Activated CD4-positive, alpha-beta memory T cell treated with anti-CD3 and anti-CD28 coated beads for 36 hours (primary cell): ENCODE results near the gene RAD18. TPM values are rescaled to one million over a fixed set of nuclear protein-coding genes. Genes with fewer than 3 reads are reported as not detected.

Experiments
- CTCF ChIA-PET: fragments of 350-600 bp; sonication (Branson Sonifier 250); formaldehyde crosslinking; loops from one replicate; lab custom pipeline; 2021; ENCODE audit warnings: antibody characterized with exemption, inconsistent platforms; lab: Charles Lee
- POLR2A ChIA-PET: fragments of 350-600 bp; sonication (Branson Sonifier 250); formaldehyde crosslinking; loops from one replicate; lab custom pipeline; 2021; ENCODE audit warnings: antibody characterized with exemption; lab: Charles Lee
- DNase-seq: peaks from one replicate; pipeline ENCODE4 v3.0.0-alpha.2; 2020
- H3K27ac Mint-ChIP-seq: one replicate; pipeline ENCODE4 v1.8.0; 2021; ENCODE audit warnings: mixed read lengths
- H3K27me3 Mint-ChIP-seq: one replicate; pipeline ENCODE4 v1.8.0; 2021; ENCODE audit warnings: mixed read lengths
- H3K36me3 Mint-ChIP-seq: one replicate; pipeline ENCODE4 v1.8.0; 2021; ENCODE audit warnings: mixed read lengths
- H3K4me1 Mint-ChIP-seq: one replicate; pipeline ENCODE4 v1.8.0; 2021; ENCODE audit warnings: low read depth, mixed read lengths
- H3K4me3 Mint-ChIP-seq: one replicate; pipeline ENCODE4 v1.8.0; 2021; ENCODE audit warnings: mild to moderate bottlenecking, mixed read lengths
- H3K9me3 Mint-ChIP-seq: one replicate; pipeline ENCODE4 v1.8.0; 2021; ENCODE audit warnings: mixed read lengths
- intact Hi-C: fragments of 100-400 bp; cut with micrococcal nuclease; formaldehyde crosslinking; loops from one replicate; pipeline ENCODE4 v1.15.1; 2023
- total RNA-seq, 2 experiments: library from RNA; stranded (reverse); gene quantifications; one replicate each; pipeline ENCODE4 v1.2.3, GENCODE V29; 2021

The RAD18 gene
- total RNA-seq, 2 experiments from 2014 or later: 38.1 to 41.9 TPM

GRCh38 chr3:8869613-8870012 lies 93.7 kb downstream of the RAD18 start:
- H3K4me3 Mint-ChIP-seq: no peak overlapping the region
- no peaks in the 10 kb centered on the region for H3K9me3 Mint-ChIP-seq
- H3K27me3 Mint-ChIP-seq: no peaks in the 10 kb centered on the region
- no peak for DNase-seq
- CTCF ChIA-PET: no interaction called here
- POLR2A ChIA-PET: no interaction called here
- H3K27ac Mint-ChIP-seq: no peak overlapping the region
- no peaks in the 10 kb centered on the region for H3K4me1 Mint-ChIP-seq
- no peaks in the 10 kb centered on the region for H3K36me3 Mint-ChIP-seq
- intact Hi-C loops: no loop called here

DNA sequence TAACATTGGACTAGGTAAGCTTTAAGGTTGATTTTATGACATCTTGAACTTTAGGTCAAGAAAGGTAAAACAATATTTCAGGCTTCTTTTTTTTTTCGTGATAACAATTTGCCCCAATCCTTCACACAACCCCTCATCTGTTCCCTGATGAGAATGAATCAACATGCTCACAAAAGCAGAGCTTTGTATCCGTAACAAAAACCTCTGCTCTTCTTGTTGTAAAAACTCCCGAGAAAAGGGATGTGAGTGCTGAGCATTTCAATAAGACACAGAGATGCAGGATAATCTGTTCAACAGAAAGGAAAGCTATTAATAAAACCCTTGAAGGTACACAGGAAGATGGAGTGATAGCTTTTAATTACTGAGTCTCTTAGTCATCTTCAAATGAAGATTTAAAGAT lies 94.3 kb downstream of the RAD18 start:
- H3K4me3 Mint-ChIP-seq: no peak overlapping the region
- intact Hi-C loops: no loop called here
- H3K4me1 Mint-ChIP-seq: no peaks in the 10 kb centered on the region
- no peak overlapping the region for H3K27ac Mint-ChIP-seq
- no peak for DNase-seq
- no peaks in the 10 kb centered on the region for H3K27me3 Mint-ChIP-seq
- H3K9me3 Mint-ChIP-seq: no peaks in the 10 kb centered on the region
- ChIA-PET CTCF (no interaction called here), POLR2A (no interaction called here)
- H3K36me3 Mint-ChIP-seq: peaks cover 2% of the 10 kb centered on the region

DNA sequence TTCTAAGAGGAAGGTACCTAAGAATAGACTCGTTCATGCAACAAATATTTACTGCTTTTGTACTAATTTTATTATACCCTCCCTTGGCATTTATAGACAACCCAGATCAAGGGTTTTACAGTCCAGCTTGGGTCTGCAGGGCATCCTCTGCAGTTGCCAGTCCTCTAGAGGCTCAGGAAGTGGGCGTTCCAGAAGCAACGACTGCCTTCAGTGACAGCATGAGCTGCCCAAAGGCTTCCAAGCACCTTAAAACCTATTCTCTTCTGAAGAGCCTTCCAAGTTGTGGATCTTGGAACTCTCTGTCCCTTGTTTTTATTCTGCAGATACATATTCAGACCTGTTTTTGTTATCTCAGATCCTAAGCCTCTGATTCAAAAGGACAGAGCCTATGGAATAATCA lies 95.6 kb downstream of the RAD18 start:
- H3K36me3 Mint-ChIP-seq: peaks cover 2% of the 10 kb centered on the region
- CTCF ChIA-PET: no interaction called here
- H3K27me3 Mint-ChIP-seq: no peaks in the 10 kb centered on the region
- no peaks in the 10 kb centered on the region for H3K9me3 Mint-ChIP-seq
- no peaks in the 10 kb centered on the region for H3K4me1 Mint-ChIP-seq
- intact Hi-C loops: no loop called here
- no peak for DNase-seq
- POLR2A ChIA-PET: no interaction called here
- H3K27ac Mint-ChIP-seq: no peak overlapping the region
- H3K4me3 Mint-ChIP-seq: no peak overlapping the region

DNA sequence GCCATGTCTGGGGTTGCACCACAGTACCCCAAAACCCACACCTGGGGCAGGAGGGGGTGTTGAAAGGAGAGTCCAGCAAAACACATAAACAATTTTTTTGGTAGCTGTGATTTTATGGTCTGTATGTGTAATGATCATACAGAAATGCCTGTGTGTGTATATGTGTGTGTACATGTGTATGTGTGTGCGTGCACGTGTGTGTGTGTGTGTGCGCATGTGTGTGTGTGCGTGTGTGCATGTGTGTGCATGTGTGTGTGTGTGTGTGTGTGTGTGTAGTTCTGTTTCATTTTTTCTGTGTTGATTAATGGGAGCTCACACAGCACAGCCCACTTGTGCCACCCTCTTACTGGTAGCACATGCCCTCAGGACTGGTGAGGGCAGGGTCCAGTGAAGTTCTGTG lies 97.6 kb downstream of the RAD18 start:
- Mint-ChIP-seq H3K4me3 (no peak overlapping the region), H3K27me3 (no peaks in the 10 kb centered on the region), H3K36me3 (peaks cover 2% of the 10 kb centered on the region), H3K27ac (no peak overlapping the region), H3K4me1 (no peaks in the 10 kb centered on the region), H3K9me3 (no peaks in the 10 kb centered on the region)
- intact Hi-C loops: no loop called here
- ChIA-PET POLR2A (no interaction called here), CTCF (no interaction called here)
- no peak for DNase-seq

GRCh38 chr3:8864402-8865350 lies 98.6 kb downstream of the RAD18 start:
- intact Hi-C loops: no loop called here
- ChIA-PET CTCF (no interaction called here), POLR2A (no interaction called here)
- DNase-seq: no peak
- Mint-ChIP-seq H3K36me3 (peaks cover 2% of the 10 kb centered on the region), H3K4me1 (no peaks in the 10 kb centered on the region), H3K4me3 (no peak overlapping the region), H3K9me3 (no peaks in the 10 kb centered on the region), H3K27me3 (no peaks in the 10 kb centered on the region), H3K27ac (no peak overlapping the region)

- ChIA-PET CTCF (no interaction called here), POLR2A (no interaction called here)
- no peak overlapping the region for H3K4me3 Mint-ChIP-seq
- H3K36me3 Mint-ChIP-seq: peaks cover 2% of the 10 kb centered on the region
- no peak for DNase-seq
- no peaks in the 10 kb centered on the region for H3K27me3 Mint-ChIP-seq
- H3K9me3 Mint-ChIP-seq: no peaks in the 10 kb centered on the region
- intact Hi-C loops: no loop called here
- H3K4me1 Mint-ChIP-seq: no peaks in the 10 kb centered on the region
- H3K27ac Mint-ChIP-seq: no peak overlapping the region
Observed at GRCh38 chr3:8863891-8864290, 99.4 kb downstream of the RAD18 start.

DNA sequence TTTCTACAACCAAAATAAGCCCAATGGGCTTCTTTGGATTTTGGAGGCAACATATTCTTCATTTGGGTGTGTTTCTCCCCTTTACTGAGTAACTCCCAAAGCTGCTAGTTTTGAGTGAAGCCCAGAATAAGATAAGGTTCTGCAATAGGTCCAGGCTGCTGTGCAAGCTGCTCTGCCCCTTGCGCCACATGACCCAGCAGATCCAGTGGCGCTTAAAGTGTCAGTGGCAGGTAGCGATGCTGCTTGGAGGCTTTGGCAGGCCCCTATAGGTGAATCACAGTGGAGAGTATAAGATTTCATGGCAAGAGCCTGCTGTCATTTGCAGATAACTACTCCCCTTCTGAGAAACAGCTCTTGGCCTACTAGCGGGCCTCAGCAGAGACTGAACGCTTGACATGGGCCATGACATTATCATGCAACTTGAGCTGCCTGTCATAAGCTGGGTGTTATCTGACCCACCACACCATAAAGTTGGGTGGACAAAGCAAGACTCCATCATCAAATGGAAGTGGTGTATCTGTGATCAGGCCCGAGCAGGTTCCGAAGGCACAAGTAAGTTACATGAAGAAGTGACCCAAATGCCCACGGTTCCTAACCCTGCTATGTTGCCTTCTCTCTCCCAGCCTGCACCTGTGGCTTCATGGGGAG lies 105.4 kb downstream of the RAD18 start:
- H3K9me3 Mint-ChIP-seq: no peaks in the 10 kb centered on the region
- H3K36me3 Mint-ChIP-seq: no peaks in the 10 kb centered on the region
- DNase-seq: no peak
- POLR2A ChIA-PET: no interaction called here
- H3K27me3 Mint-ChIP-seq: no peaks in the 10 kb centered on the region
- CTCF ChIA-PET: no interaction called here
- no peaks in the 10 kb centered on the region for H3K4me1 Mint-ChIP-seq
- intact Hi-C loops: no loop called here
- H3K4me3 Mint-ChIP-seq: no peak overlapping the region
- no peak overlapping the region for H3K27ac Mint-ChIP-seq

DNA sequence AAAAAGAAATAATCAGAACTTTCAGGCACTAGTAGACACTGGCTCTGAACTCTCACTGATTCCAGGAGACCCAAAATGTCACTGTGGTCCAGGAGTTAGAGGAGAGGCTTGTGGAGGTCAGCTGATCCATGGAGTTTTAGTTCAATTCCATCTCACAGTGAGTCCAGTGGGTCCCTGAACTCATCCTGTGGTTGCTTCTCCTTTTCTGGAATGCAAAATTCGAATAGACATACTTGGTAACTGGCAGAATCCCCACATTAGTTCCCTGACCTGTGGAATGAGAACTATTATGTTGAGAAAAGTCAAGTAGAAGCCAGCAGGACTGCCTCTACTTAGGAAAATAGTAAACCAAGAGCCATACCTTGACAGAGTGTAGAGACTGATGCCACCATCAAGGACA lies 106.6 kb downstream of the RAD18 start:
- no peaks in the 10 kb centered on the region for H3K9me3 Mint-ChIP-seq
- H3K4me1 Mint-ChIP-seq: no peaks in the 10 kb centered on the region
- intact Hi-C loops: no loop called here
- DNase-seq: no peak
- CTCF ChIA-PET: no interaction called here
- H3K27me3 Mint-ChIP-seq: no peaks in the 10 kb centered on the region
- POLR2A ChIA-PET: no interaction called here
- H3K4me3 Mint-ChIP-seq: no peak overlapping the region
- H3K36me3 Mint-ChIP-seq: no peaks in the 10 kb centered on the region
- H3K27ac Mint-ChIP-seq: no peak overlapping the region

- Mint-ChIP-seq H3K4me1 (no peaks in the 10 kb centered on the region), H3K27ac (no peak overlapping the region), H3K27me3 (no peaks in the 10 kb centered on the region), H3K36me3 (no peaks in the 10 kb centered on the region), H3K4me3 (no peak overlapping the region), H3K9me3 (no peaks in the 10 kb centered on the region)
- ChIA-PET POLR2A (no interaction called here), CTCF (no interaction called here)
- no peak for DNase-seq
- intact Hi-C loops: no loop called here
Observed at GRCh38 chr3:8856071-8856470, 107.2 kb downstream of the RAD18 start.

GRCh38 chr3:8854656-8855055 lies 108.6 kb downstream of the RAD18 start:
- ChIA-PET POLR2A (no interaction called here), CTCF (no interaction called here)
- H3K4me1 Mint-ChIP-seq: no peaks in the 10 kb centered on the region
- no peaks in the 10 kb centered on the region for H3K27me3 Mint-ChIP-seq
- no peak overlapping the region for H3K4me3 Mint-ChIP-seq
- intact Hi-C loops: no loop called here
- no peak for DNase-seq
- no peak overlapping the region for H3K27ac Mint-ChIP-seq
- H3K9me3 Mint-ChIP-seq: no peaks in the 10 kb centered on the region
- no peaks in the 10 kb centered on the region for H3K36me3 Mint-ChIP-seq

GRCh38 chr3:8853081-8853480 lies 110.2 kb downstream of the RAD18 start:
- Mint-ChIP-seq H3K27me3 (no peaks in the 10 kb centered on the region), H3K36me3 (no peaks in the 10 kb centered on the region), H3K4me3 (no peak overlapping the region), H3K4me1 (no peaks in the 10 kb centered on the region), H3K27ac (no peak overlapping the region), H3K9me3 (no peaks in the 10 kb centered on the region)
- DNase-seq: no peak
- CTCF ChIA-PET: no interaction called here
- intact Hi-C loops: no loop called here
- POLR2A ChIA-PET: no interaction called here

GRCh38 chr3:8852511-8852910 lies 110.8 kb downstream of the RAD18 start:
- Mint-ChIP-seq H3K4me1 (no peaks in the 10 kb centered on the region), H3K27me3 (no peaks in the 10 kb centered on the region), H3K9me3 (no peaks in the 10 kb centered on the region), H3K27ac (no peak overlapping the region), H3K36me3 (no peaks in the 10 kb centered on the region), H3K4me3 (no peak overlapping the region)
- no peak for DNase-seq
- intact Hi-C loops: no loop called here
- CTCF ChIA-PET: no interaction called here
- POLR2A ChIA-PET: no interaction called here

DNA sequence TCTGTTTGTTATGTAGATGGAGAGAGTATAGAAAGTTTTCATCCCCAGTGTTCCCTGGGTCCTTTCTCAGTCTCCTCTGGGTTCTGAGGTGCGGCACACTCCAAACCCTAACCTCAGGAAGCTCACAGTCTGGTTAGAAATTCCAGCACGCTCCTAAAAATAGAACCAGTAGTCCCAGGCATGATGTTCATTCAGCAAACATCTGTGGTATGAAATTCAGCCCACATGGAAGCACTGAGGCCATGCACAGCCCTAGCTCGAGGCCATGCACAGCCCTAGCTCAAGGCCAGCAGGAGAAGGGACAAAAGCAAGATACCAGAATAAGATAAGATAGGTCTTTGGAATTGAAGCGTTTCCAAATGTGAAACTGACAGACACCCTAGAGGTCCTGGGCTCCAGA lies 111.6 kb downstream of the RAD18 start:
- ChIA-PET POLR2A (no interaction called here), CTCF (no interaction called here)
- no peaks in the 10 kb centered on the region for H3K27me3 Mint-ChIP-seq
- H3K4me1 Mint-ChIP-seq: no peaks in the 10 kb centered on the region
- no peaks in the 10 kb centered on the region for H3K9me3 Mint-ChIP-seq
- no peaks in the 10 kb centered on the region for H3K36me3 Mint-ChIP-seq
- no peak for DNase-seq
- intact Hi-C loops: no loop called here
- no peak overlapping the region for H3K27ac Mint-ChIP-seq
- no peak overlapping the region for H3K4me3 Mint-ChIP-seq
